ENCODE measurements around the gene PHF13. TPM values are rescaled to one million over a fixed set of nuclear protein-coding genes. Genes with fewer than 3 reads are reported as not detected.
"Not testable (repeated sequence)": the region's sequence is repeated elsewhere in the genome, so short reads cannot be mapped to it uniquely, and the experiment has no call there.

The PHF13 gene
- total RNA-seq, 2 donors from 2014 or later, result 11.6 to 13.8 TPM

DNA sequence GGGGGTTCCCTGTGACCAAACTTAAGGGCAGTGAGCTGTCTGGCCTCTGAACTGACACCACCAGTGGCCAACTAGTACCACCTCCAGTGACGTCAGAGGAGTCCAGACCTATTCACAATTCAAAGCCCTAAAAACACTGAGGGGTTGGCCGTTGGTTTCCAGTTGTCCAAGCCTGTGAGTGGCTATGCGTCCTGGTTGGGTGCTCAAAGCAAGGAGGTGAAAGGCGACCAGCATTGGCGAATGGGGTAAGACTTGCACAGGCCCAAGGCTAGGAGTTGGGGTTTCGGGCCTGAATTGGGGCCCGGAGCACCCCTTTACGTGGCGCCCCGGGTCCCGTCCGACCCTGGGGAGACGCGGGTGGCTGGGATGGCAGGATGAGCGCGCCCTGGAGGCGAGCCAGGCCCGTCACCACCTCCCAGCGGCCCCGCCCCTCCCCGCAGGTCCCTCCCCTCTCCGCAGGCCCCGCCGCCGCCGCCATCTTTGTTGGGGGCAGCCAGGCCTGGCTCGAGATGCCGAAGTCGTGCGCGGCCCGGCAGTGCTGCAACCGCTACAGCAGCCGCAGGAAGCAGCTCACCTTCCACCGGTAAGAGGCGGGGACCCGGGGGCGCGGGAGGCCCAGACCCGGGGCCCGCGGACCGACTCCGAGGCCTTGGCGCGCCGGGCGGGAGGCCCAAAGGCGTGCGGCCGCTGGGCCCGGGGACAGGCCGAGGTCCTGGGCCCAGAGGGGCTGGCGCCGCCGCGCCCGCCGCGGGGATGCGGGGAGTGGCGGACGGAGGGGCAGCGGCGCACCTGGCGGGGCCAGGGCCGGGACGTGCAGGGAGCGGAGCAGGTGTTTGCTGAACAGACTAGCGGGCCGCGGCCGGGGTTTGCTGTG lies 11.4 kb downstream of the PHF13 start, which contains the start of gene THAP3:
Gene THAP3, plus strand, starts transcription at position 159 of the 874 bp plus-strand sequence. Its CDS starts 351 bp downstream, at position 510.
- intact Hi-C loops (cut with DNase I), result no loop called here
- peak; percentile 96 for DNase-seq (ENCODE audit: low spot score)

DNA sequence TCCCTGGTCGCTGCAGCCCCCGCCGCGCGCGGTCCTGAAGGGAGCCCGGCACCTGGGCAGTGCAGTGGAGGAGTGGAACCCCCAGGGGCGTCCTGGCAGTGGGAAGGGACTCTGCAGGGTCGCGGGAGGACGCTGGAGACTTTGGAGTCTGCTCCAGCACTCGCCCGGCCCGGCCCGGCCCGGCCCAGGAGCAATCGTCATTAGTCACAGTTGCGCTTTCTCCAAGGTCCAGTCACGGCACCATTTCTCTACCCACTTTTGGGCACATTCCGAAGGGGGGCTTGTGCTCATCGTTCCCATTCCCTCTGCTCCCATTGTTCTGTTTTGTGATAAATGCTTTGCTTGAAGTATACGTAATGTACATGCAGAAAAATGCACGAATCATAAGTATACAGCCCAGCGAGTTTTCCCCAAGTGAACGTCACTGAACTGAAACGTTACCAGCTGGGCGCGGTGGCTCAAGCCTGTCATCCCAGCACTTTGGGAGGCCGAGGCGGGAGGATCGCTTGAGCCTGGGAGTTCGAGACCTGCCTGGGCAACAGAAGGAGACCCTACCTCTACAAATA lies 12.1 kb downstream of the PHF13 start:
- no peak for DNase-seq (ENCODE audit: low spot score)
- intact Hi-C loops (cut with DNase I), result no loop called here

GRCh38 chr1:6627031-6627430 lies 13.5 kb downstream of the PHF13 start:
- intact Hi-C loops (cut with DNase I), result no loop called here
- DNase-seq (ENCODE audit: low spot score), result no peak

GRCh38 chr1:6627841-6628545 lies 14.5 kb downstream of the PHF13 start:
- no peak for DNase-seq (ENCODE audit: low spot score)
- intact Hi-C loops (cut with DNase I), result no loop called here

- no peak for DNase-seq (ENCODE audit: low spot score)
- intact Hi-C loops (cut with DNase I), result no loop called here
Measured at GRCh38 chr1:6628971-6629479, 15.5 kb downstream of the PHF13 start.

DNA sequence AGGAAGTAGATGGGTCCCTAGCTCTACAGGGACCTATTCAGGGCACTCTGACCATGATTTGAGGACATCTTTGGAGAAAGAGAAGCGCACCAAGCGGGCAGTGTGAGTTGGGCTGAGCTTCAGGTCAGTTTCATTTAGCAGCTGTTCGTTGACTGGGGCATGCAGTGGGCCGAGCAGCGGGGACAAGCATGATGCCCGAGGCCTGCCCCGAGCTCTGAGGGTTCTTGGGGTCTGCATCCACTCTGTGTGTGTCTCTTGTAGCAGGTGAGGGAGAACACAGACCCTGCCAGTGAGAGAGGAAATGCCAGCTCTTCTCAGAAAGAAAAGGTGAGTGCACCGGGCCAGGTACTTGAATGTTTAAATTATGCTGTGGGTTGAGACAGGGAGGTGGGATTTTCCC lies 16.5 kb downstream of the PHF13 start:
- no peak for DNase-seq (ENCODE audit: low spot score)
- intact Hi-C loops (cut with DNase I), result loop anchor here in 1 of 2 donors (10.0 kb wide), 1 partner anchor 75 kb away; the partner anchor contains the start of genes NOL9 and TAS1R1

GRCh38 chr1:6631058-6631457 lies 17.5 kb downstream of the PHF13 start:
- intact Hi-C loops (cut with DNase I), result loop anchor here in 1 of 2 donors (10.0 kb wide), 1 partner anchor 76 kb away; the partner anchor contains the start of genes NOL9 and TAS1R1
- DNase-seq (ENCODE audit: low spot score), result no peak

GRCh38 chr1:6632588-6633514 lies 19.3 kb downstream of the PHF13 start:
- intact Hi-C loops (cut with DNase I), result loop anchor here in 1 of 2 donors (10.0 kb wide), 1 partner anchor 78 kb away; the partner anchor contains the start of genes NOL9 and TAS1R1

DNA sequence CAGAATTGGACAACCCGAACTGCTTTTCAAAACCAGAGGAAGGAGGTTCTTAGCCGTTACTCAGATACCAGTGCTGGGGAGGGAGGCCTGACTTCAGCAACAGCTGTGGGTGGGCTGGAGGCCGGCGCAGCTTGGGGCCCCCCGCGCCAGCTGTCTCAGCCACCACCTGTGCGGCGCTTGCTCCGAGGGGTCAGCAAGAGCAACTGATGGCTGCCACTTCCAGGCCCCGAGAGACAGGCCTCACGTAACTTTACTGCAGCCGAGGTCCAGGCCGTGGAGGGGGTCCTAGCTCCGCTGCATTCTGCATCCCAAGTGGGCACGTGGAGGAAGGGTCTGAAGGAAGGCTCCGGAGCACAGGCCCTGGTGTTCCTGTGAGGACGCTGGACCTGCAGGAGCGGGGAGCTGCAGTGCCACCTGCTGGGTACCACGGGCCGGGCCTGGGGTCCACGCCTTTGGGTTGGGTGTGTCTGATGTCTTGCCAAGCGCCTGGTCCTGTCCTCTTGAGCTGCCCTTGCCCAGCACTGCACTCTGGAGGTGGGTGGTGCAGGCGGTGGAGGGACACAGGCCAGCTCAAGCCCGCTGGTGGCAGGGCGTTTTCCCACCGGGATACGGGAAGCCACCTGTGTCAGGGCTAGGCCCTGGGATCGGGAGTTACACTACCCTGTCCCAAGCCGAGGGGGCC lies 21.0 kb downstream of the PHF13 start:
- DNase-seq (ENCODE audit: low spot score), result peak; percentile 88
- intact Hi-C loops (cut with DNase I), result loop anchor here in 1 of 2 donors (10.0 kb wide), 1 partner anchor 80 kb away; the partner anchor contains the start of genes NOL9 and TAS1R1

More at GRCh38 chr1:6632588-6633514, 19.3 kb downstream of the PHF13 start:
- no peak for DNase-seq (ENCODE audit: low spot score)

- DNase-seq (ENCODE audit: low spot score), result no peak
- intact Hi-C loops (cut with DNase I), result loop anchor here in 1 of 2 donors (10.0 kb wide), 1 partner anchor 81 kb away; the partner anchor contains the start of genes NOL9 and TAS1R1
Measured at GRCh38 chr1:6635161-6635909, 21.8 kb downstream of the PHF13 start.

DNA sequence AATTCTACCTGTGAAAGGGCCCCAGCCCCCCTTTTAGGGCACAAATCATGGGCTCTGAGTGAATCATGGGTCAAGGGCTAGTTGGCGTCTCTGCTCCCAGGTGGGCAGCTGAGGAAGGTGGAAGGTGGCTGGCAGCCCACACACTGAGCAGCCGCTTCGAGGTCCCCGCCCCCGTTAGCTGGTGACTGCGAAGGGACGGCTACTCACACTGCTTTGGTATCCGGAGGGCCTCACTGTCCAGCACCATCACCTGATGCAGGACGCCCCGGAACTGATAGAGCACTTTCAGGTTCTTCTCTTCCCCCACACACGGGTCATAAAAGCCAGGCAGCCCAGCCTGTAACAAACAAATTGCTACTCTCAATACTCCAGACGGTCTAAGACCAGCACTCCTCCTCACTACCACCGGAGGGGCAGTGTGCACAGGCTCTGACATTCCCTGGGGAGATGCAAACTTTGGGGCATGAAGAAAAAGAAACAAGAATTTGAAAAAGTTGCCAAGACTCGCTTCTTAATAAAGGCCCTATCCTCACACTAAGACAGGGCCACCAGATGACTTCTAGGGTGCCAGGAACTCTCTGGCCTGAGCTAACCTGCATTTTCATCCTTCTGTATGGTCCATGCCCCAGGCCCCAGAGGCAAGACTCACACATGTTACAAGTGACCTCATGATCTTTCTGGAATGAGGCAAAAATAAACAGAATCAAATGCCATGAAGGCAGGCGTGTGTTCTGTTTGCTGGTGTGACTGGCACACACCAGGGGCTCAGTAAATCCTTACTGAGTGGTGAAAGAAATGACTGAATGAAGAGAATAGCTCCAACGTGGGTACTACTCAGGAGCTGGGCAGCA lies 22.6 kb downstream of the PHF13 start:
- intact Hi-C loops (cut with DNase I), result loop anchor here (2.0 to 10.0 kb wide), 2 partner anchors 41 to 81 kb away; partner anchors contain the start of genes NOL9 (in 1 of the 2) and TAS1R1 (in 1 of the 2)

GRCh38 chr1:6636778-6637177 lies 23.2 kb downstream of the PHF13 start:
- intact Hi-C loops (cut with DNase I), result loop anchor here (2.0 to 10.0 kb wide), 2 partner anchors 42 to 82 kb away; partner anchors contain the start of genes NOL9 (in 1 of the 2) and TAS1R1 (in 1 of the 2)

More for the DNA sequence above, 22.6 kb downstream of the PHF13 start:
- DNase-seq (ENCODE audit: low spot score), result no peak

DNA sequence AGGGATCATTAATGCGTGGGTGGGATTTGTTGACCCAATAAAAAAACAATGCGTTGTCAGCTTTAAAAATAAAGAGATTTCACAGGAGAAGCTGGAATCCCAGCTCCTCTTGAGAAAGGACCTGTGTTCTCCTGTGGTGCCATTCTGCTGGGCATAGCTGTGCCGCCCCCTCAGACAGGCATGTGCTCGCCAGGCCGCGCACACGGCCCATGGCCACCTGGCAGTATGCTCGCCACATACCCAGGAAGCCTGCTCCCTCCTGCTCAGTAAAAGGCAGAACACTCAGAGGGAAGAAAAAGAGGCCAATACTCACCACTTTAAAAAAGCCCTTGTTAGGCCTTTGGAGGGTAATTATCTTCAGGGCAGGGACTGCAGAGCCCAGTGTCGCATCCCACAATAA lies 24.2 kb downstream of the PHF13 start:
- no peak for DNase-seq (ENCODE audit: low spot score)
- intact Hi-C loops (cut with DNase I), result loop anchor here (2.0 to 10.0 kb wide), 2 partner anchors 43 to 83 kb away; partner anchors contain the start of genes NOL9 (in 1 of the 2) and TAS1R1 (in 1 of the 2)

More at GRCh38 chr1:6636778-6637177, 23.2 kb downstream of the PHF13 start:
- not testable (repeated sequence) for DNase-seq (ENCODE audit: low spot score)

GRCh38 chr1:6638226-6638625 lies 24.7 kb downstream of the PHF13 start:
- DNase-seq (ENCODE audit: low spot score), result peak; percentile 96
- intact Hi-C loops (cut with DNase I), result loop anchor here in 1 of 2 donors (10.0 kb wide), 1 partner anchor 83 kb away; the partner anchor contains the start of genes NOL9 and TAS1R1

- not testable (repeated sequence) for DNase-seq (ENCODE audit: low spot score)
- intact Hi-C loops (cut with DNase I), result loop anchor here (10.0 kb wide), 1 partner anchor 156 kb away; no protein-coding TSS in a partner anchor
Measured at GRCh38 chr1:6640867-6641266, 27.3 kb downstream of the PHF13 start.
